Measurements from ENCODE around the gene POU3F4.
A peak's percentile ranks its signal among the peaks of the same experiment; 100 is the strongest.

The POU3F4 gene

GRCh38 chrX:83535417-83536196 lies 27.5 kb downstream of the POU3F4 start:
- Histone ChIP-seq H3K36me3 (ENCODE audit: control insufficient read depth, insufficient read depth, low read length) (no peaks in the 10 kb centered on the region), H3K4me2 (ENCODE audit: low read length) (peak overlapping the region; percentile 66), H3K9ac (no peak overlapping the region), H3K79me2 (no peaks in the 10 kb centered on the region), H3K4me3 (ENCODE audit: low read depth, low read length) (peak overlapping the region; percentile 49), H3K4me1 (no peaks in the 10 kb centered on the region), H3K9me3 (ENCODE audit: control insufficient read depth, low read length) (no peaks in the 10 kb centered on the region), H3K27ac (no peak overlapping the region), H3K27me3 (ENCODE audit: control insufficient read depth, insufficient read depth, low read length) (no peaks in the 10 kb centered on the region), H2AFZ (no peak overlapping the region)
- TF ChIP-seq, protein P1, sequence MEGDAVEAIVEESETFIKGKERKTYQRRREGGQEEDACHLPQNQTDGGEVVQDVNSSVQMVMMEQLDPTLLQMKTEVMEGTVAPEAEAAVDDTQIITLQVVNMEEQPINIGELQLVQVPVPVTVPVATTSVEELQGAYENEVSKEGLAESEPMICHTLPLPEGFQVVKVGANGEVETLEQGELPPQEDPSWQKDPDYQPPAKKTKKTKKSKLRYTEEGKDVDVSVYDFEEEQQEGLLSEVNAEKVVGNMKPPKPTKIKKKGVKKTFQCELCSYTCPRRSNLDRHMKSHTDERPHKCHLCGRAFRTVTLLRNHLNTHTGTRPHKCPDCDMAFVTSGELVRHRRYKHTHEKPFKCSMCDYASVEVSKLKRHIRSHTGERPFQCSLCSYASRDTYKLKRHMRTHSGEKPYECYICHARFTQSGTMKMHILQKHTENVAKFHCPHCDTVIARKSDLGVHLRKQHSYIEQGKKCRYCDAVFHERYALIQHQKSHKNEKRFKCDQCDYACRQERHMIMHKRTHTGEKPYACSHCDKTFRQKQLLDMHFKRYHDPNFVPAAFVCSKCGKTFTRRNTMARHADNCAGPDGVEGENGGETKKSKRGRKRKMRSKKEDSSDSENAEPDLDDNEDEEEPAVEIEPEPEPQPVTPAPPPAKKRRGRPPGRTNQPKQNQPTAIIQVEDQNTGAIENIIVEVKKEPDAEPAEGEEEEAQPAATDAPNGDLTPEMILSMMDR (IDR thresholded peaks at IDR 0.05): no peak

Measured in parathyroid adenoma (tissue), 2 donors.